Spleen (tissue), 7 donors: Measurements from ENCODE around the gene SH3RF3.

Experiments used
- CTCF ChIP-seq, 11 experiments: fragments of 200-600 bp in 7 of 11; fragments of 450-650 bp in 4 of 11; sonication (generic) in 4 of 11; IDR thresholded peaks in 8 of 11; conservative IDR thresholded peaks in 3 of 11; 1 replicate in 7 of 11; 2 replicates in 4 of 11; pipeline versions ENCODE4 v1.4.0 to v1.8.0; 2016 to 2021; ENCODE audit warnings: antibody characterized with exemption in 11 of 11, inconsistent platforms in 4 of 11, mild to moderate bottlenecking in 1 of 11
- POLR2AphosphoS5 ChIP-seq, 3 donors: sonication (generic); formaldehyde crosslinking; IDR thresholded peaks; one replicate each; pipeline ENCODE4 v1.5.1; 2017; ENCODE audit warnings: antibody characterized with exemption in 3 of 3
- donor health status: DM: no; HTN: no; CAD: no; lungs with moderate emphysema.
- donor health status: DM: no; HTN: no; CAD: no.
- donor health status: DM: no; HTN: no; CAD: no.

GRCh38 chr2:109199790-109200189 lies 70.8 kb downstream of the SH3RF3 start:
- TF ChIP-seq CTCF (IDR thresholded peaks at IDR 0.05 in 8 of 11, conservative IDR thresholded peaks at IDR 0.05 in 3 of 11), result no peak
- TF ChIP-seq POLR2AphosphoS5 (IDR thresholded peaks at IDR 0.05), result no peak
